Mammary microvascular endothelial cell (primary cell): ENCODE results near the gene FARSA. TPM values are rescaled to one million over a fixed set of nuclear protein-coding genes. Genes with fewer than 3 reads are reported as not detected.

Source experiments
- total RNA-seq: library from RNA; depleted of rRNA; stranded (reverse); fragments of >200 nt; gene quantifications from 2 replicates; pipeline ENCODE4 v1.2.3, GENCODE V29; 2015

Gene FARSA
- 91.5 and 95.4 TPM in 2 replicates for total RNA-seq

DNA sequence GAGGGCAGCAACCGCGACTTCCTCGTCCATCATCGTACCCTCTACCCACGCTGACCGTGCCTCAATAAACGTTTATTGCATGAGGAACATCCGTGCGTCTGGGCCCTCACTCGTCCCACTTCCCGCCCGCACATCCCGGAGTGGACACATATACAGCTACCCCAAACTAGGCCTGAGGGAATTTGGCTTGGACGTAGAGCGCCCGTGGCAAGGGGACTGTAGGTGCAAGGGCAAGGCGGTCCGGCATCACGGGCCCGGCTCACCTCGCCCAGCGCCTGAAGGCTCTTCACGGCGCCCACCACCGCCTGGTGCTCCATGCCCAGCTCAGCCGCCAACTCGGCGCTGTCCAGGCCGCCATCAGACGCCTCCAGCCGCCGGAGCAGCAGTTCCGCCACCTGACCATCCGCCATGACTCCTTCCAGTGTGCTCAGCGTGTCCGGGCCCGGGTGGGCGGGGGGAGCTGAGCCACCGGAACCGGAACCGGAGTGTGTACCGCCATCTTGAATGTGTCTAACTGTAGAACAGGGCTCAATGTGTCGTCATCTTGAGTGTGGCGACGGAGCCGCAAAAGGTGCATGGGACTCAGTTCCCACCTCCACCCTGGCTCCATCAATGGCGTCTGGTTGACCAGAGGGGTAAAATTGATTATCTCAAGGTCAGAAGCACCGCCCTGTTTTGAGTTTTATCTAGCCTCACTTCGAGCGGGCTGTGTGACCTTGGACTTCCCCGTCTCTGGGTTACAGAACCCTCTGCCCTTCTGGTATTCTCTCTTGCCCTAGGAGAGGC, at the start of gene FARSA:
Gene FARSA, minus strand, starts transcription at position 425 of the 786 bp plus-strand sequence. Its CDS starts 15 bp downstream, at position 410.

DNA sequence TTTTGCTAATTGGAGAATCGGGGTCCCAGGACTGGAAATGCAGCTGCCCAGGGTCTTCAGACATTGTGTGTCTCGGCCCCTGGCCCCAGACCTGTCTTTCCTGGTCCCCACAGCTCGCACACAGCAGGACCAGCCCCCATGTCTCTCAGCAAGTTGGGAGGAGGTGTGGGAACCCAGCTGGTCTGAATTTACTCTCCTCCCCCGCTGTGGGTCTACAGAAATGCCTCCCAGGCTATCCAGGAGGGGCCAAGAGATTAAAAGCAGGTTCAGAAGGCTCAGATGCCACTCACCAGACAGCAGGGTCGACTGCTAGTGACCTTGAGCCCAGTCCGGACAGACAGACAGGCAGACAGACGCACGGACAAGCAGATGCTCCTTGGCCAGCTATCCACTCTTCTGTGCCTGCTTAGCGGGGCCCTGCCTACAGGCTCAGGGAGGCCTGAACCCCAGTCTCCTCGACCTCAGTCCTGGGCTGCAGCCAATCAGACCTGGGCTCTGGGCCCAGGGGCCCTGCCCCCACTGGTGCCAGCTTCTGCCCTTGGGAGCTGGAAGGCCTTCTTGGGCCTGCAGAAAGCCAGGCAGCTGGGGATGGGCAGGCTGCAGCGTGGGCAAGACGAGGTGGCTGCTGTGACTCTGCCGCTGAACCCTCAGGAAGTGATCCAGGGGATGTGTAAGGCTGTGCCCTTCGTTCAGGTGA, 35.9 kb upstream of the FARSA start, which contains the start of gene DAND5:
Gene DAND5, plus strand, starts transcription at position 285 of the 697 bp plus-strand sequence. Its CDS starts 85 bp downstream, at position 370.

GRCh38 chr19:12956446-12957388, 23.2 kb upstream of the FARSA start, which contains the start of gene GADD45GIP1:
Gene GADD45GIP1, minus strand, starts transcription at chr19:12957223. Its CDS starts 11 bp downstream, at chr19:12957212.

GRCh38 chr19:12945479-12946091, 12.1 kb upstream of the FARSA start, which contains the start of gene RAD23A:
Gene RAD23A, plus strand, starts transcription at chr19:12945862. Its CDS starts 87 bp downstream, at chr19:12945949.

GRCh38 chr19:12937927-12938778, 4.6 kb upstream of the FARSA start, which contains the start of gene CALR:
Gene CALR, plus strand, starts transcription at chr19:12938609. Its CDS starts 71 bp downstream, at chr19:12938680.

GRCh38 chr19:12890787-12891552, 42.5 kb downstream of the FARSA start, which contains the start of gene GCDH:
Gene GCDH, plus strand, starts transcription at chr19:12891160. Its CDS starts 145 bp downstream, at chr19:12891305.

GRCh38 chr19:12886969-12887747, 46.4 kb downstream of the FARSA start, which contains the start of gene KLF1:
Gene KLF1, minus strand, starts transcription at chr19:12887201. Its CDS starts 61 bp downstream, at chr19:12887140.

GRCh38 chr19:12881172-12881808, 52.2 kb downstream of the FARSA start, which contains the start of gene DNASE2:
Gene DNASE2, minus strand, starts transcription at chr19:12881449. Its CDS starts 74 bp downstream, at chr19:12881375.

Other genes starting within 250 kb of the FARSA start
- not detected in 2 replicates for gene GNG14, start 245.7 kb downstream of the FARSA start, total RNA-seq
- gene FBXW9, start 237.1 kb downstream of the FARSA start, total RNA-seq = 11.2 and 12.2 TPM in 2 replicates
- gene TNPO2, start 209.8 kb downstream of the FARSA start, total RNA-seq = 15.9 and 22.0 TPM in 2 replicates
- gene TRIR, start 199.0 kb downstream of the FARSA start, total RNA-seq = 357 and 460 TPM in 2 replicates
- gene GET3, start 196.2 kb downstream of the FARSA start, total RNA-seq = 101 and 128 TPM in 2 replicates
- not detected in 2 replicates for gene BEST2, start 181.9 kb downstream of the FARSA start, total RNA-seq
- gene HOOK2, start 158.2 kb downstream of the FARSA start, total RNA-seq = 7.1 and 9.2 TPM in 2 replicates
- gene JUNB, start 142.2 kb downstream of the FARSA start, total RNA-seq = 64.7 and 67.1 TPM in 2 replicates
- gene PRDX2, start 131.9 kb downstream of the FARSA start, total RNA-seq = 201 and 211 TPM in 2 replicates
- not detected in 2 replicates for gene THSD8, start 131.6 kb downstream of the FARSA start, total RNA-seq
- 36.4 and 46.4 TPM in 2 replicates for gene RNASEH2A, start 127.1 kb downstream of the FARSA start, total RNA-seq
- gene RTBDN, start 99.1 kb downstream of the FARSA start, total RNA-seq = not detected in 2 replicates
- gene MAST1, start 95.2 kb downstream of the FARSA start, total RNA-seq = 2.6 TPM in 1 of 2 replicates, not detected in the other
- 36.9 and 41.3 TPM in 2 replicates for gene DNASE2, start 52.3 kb downstream of the FARSA start, total RNA-seq
- gene KLF1, start 46.5 kb downstream of the FARSA start, total RNA-seq = not detected in 2 replicates
- 32.0 and 42.9 TPM in 2 replicates for gene GCDH, start 42.6 kb downstream of the FARSA start, total RNA-seq
- gene SYCE2, start 14.4 kb downstream of the FARSA start, total RNA-seq = 0.13 and 0.64 TPM in 2 replicates
- gene CALR, start 4.9 kb upstream of the FARSA start, total RNA-seq = 1,347 and 1,380 TPM in 2 replicates
- gene RAD23A, start 12.2 kb upstream of the FARSA start, total RNA-seq = 151 and 158 TPM in 2 replicates
- gene GADD45GIP1, start 23.5 kb upstream of the FARSA start, total RNA-seq = 70.1 and 88.1 TPM in 2 replicates
- gene DAND5, start 35.9 kb upstream of the FARSA start, total RNA-seq = 0.07 TPM in 1 of 2 replicates, not detected in the other
- 7.1 and 8.8 TPM in 2 replicates for gene NFIX, start 61.8 kb upstream of the FARSA start, total RNA-seq
- 125 and 131 TPM in 2 replicates for gene LYL1, start 169.1 kb upstream of the FARSA start, total RNA-seq
- 43.1 and 48.7 TPM in 2 replicates for gene TRMT1, start 183.0 kb upstream of the FARSA start, total RNA-seq
- gene NACC1, start 184.6 kb upstream of the FARSA start, total RNA-seq = 65.8 and 74.4 TPM in 2 replicates
- 69.8 and 88.1 TPM in 2 replicates for gene STX10, start 216.7 kb upstream of the FARSA start, total RNA-seq
- gene IER2, start 216.7 kb upstream of the FARSA start, total RNA-seq = 115 and 132 TPM in 2 replicates